ENCODE results near the gene KLRK1. TPM values are rescaled to one million over a fixed set of nuclear protein-coding genes. Genes with fewer than 3 reads are reported as not detected.

The KLRK1 gene
- total and polyA plus RNA-seq, 4 donors: 1.6 to 5.7 (median 3.4) TPM

DNA sequence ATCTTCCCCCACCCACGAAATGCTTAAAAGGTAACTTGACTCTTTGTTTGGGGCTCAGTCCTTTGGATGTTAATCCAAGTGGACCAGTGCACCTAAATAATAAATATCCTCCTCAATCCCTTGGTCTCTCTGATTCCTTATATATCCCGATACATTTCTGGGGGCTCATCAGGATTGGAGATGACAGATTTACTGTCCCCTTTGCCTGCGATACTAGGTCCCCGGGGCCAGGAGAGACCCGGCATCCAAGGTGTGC is 26.3 kb downstream of the KLRK1 start:
- Histone ChIP-seq H3K4me1 (ENCODE audit: control insufficient read depth in 5 of 5, insufficient read depth in 5 of 5, low read length in 5 of 5) (peaks cover 4 to 50% (median 23%) of the 10 kb centered on the region in 5 donors), H3K27me3 (ENCODE audit: control insufficient read depth in 3 of 3, insufficient read depth in 3 of 3, low read length in 2 of 3) (no peaks in the 10 kb centered on the region), H3K9ac (ENCODE audit: insufficient read depth in 1 of 2, low read length in 2 of 2) (peak overlapping the region; percentile 74 to 100), H3K27ac (ENCODE audit: low read depth in 1 of 2, low read length in 1 of 2) (peak overlapping the region; percentile 71 to 99), H3K36me3 (ENCODE audit: control insufficient read depth in 4 of 4, insufficient read depth in 4 of 4, low read length in 4 of 4) (no peaks in the 10 kb centered on the region), H3K4me3 (no peak overlapping the region), H3K9me3 (ENCODE audit: control insufficient read depth in 4 of 4, insufficient read depth in 3 of 4, low read length in 3 of 4) (no peaks in the 10 kb centered on the region)
- ATAC-seq (ENCODE audit: insufficient read depth, low FRiP score) (no peak), DNase-seq (peak in 2 of 3 donors; percentile 35 to 60)
- 80 to 81% methylated on average over 5 of the region's 5 CpGs for WGBS, 2 donors
- TF ChIP-seq, protein P1, sequence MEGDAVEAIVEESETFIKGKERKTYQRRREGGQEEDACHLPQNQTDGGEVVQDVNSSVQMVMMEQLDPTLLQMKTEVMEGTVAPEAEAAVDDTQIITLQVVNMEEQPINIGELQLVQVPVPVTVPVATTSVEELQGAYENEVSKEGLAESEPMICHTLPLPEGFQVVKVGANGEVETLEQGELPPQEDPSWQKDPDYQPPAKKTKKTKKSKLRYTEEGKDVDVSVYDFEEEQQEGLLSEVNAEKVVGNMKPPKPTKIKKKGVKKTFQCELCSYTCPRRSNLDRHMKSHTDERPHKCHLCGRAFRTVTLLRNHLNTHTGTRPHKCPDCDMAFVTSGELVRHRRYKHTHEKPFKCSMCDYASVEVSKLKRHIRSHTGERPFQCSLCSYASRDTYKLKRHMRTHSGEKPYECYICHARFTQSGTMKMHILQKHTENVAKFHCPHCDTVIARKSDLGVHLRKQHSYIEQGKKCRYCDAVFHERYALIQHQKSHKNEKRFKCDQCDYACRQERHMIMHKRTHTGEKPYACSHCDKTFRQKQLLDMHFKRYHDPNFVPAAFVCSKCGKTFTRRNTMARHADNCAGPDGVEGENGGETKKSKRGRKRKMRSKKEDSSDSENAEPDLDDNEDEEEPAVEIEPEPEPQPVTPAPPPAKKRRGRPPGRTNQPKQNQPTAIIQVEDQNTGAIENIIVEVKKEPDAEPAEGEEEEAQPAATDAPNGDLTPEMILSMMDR (IDR thresholded peaks at IDR 0.05; ENCODE audit: control extremely low read depth, extremely low read depth): no peak

DNA sequence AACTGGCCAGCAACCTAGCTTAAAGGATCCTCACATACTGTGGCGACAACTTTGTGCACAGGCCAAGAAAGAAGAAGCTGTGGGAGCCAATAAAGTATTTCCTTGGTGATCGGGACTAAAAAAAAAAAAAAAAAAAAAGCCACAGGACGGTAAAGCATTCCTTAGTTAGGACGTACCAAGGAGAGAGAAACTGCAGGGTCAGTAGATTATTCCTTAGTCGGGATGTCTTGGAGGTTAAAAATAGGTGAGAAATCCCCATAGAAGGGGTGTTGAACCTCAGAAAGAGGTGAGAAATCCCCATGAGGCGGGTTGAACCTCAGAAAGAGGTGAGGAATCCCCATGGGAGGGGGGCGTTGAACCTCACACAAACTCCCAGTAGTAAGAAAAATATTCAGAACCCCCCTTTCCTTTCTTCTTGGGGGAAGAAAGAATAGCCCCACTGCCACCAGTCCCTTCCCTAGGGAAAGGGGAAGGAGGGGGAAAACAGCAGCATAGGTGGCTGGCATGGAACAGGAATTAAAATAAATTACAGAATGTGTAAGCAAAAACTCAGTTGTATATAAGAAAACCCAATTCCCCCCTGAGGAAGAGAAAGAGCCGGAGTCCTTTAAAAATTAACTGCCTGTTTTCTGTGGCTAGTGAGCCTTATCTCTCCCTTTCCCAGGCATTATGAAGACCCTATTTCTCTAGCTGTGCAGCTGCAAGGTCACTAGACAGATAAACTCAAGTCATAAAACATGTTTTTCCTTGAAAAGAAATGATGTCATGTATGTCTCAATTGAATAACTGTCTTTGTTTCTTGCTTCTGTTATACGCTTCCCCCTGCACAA is 26.8 kb downstream of the KLRK1 start:
- peaks cover 4 to 50% (median 23%) of the 10 kb centered on the region in 5 donors for H3K4me1 ChIP-seq (ENCODE audit: control insufficient read depth in 5 of 5, insufficient read depth in 5 of 5, low read length in 5 of 5)
- H3K4me3 ChIP-seq: no peak overlapping the region
- 60 to 69% methylated on average over 9 of the region's 9 CpGs for WGBS, 2 donors
- TF ChIP-seq, protein P1 (IDR thresholded peaks at IDR 0.05; ENCODE audit: control extremely low read depth, extremely low read depth): no peak
- H3K9ac ChIP-seq (ENCODE audit: insufficient read depth in 1 of 2, low read length in 2 of 2): peak overlapping the region in 1 of 2 donors; percentile 100
- no peaks in the 10 kb centered on the region for H3K36me3 ChIP-seq (ENCODE audit: control insufficient read depth in 4 of 4, insufficient read depth in 4 of 4, low read length in 4 of 4)
- ATAC-seq (ENCODE audit: insufficient read depth, low FRiP score) (no peak), DNase-seq (peak in 2 of 3 donors; percentile 47 to 61)
- H3K9me3 ChIP-seq (ENCODE audit: control insufficient read depth in 4 of 4, insufficient read depth in 3 of 4, low read length in 3 of 4): no peaks in the 10 kb centered on the region
- H3K27me3 ChIP-seq (ENCODE audit: control insufficient read depth in 3 of 3, insufficient read depth in 3 of 3, low read length in 2 of 3): no peaks in the 10 kb centered on the region
- peak overlapping the region in 1 of 2 donors; percentile 99 for H3K27ac ChIP-seq (ENCODE audit: low read depth in 1 of 2, low read length in 1 of 2)

DNA sequence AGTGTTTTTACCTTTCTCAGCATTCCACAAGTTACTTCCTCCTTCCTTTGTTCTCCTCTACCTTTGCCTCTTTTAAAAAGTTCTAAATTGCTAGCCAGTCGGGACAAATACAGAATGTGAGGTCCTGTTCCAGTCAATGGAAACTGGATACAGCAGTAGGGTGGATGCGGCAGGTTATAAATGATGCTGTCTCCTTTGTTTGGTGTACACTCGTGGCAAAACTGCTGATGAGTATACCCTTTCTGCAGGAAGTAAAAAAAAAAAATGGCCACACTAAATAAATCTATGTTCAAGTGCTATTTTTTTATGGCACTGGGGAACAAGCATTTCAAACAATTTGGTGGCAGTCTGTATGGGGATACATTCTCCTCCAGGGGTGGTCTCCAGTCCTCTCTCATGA is 27.5 kb downstream of the KLRK1 start:
- 48 to 52% methylated on average over 3 of the region's 3 CpGs for WGBS, 2 donors
- Histone ChIP-seq H3K36me3 (ENCODE audit: control insufficient read depth in 4 of 4, insufficient read depth in 4 of 4, low read length in 4 of 4) (no peaks in the 10 kb centered on the region), H3K4me1 (ENCODE audit: control insufficient read depth in 5 of 5, insufficient read depth in 5 of 5, low read length in 5 of 5) (peaks cover 4 to 47% (median 23%) of the 10 kb centered on the region in 5 donors), H3K4me3 (no peak overlapping the region), H3K9ac (ENCODE audit: insufficient read depth in 1 of 2, low read length in 2 of 2) (peak overlapping the region in 1 of 2 donors; percentile 100), H3K9me3 (ENCODE audit: control insufficient read depth in 4 of 4, insufficient read depth in 3 of 4, low read length in 3 of 4) (no peaks in the 10 kb centered on the region), H3K27ac (ENCODE audit: low read depth in 1 of 2, low read length in 1 of 2) (peak overlapping the region in 1 of 2 donors; percentile 59), H3K27me3 (ENCODE audit: control insufficient read depth in 3 of 3, insufficient read depth in 3 of 3, low read length in 2 of 3) (no peaks in the 10 kb centered on the region)
- ATAC-seq (ENCODE audit: insufficient read depth, low FRiP score) (no peak), DNase-seq (no peak)
- TF ChIP-seq, protein P1 (IDR thresholded peaks at IDR 0.05; ENCODE audit: control extremely low read depth, extremely low read depth): no peak
